Muscle layer of duodenum (tissue), 2 donors: ENCODE measurements around the gene SQSTM1.

Experiments
- H3K27ac ChIP-seq: one replicate; pipeline ENCODE4 v1.7.0; 2013; ENCODE audit warnings: mild to moderate bottlenecking, low read length
- H3K27me3 ChIP-seq: one replicate; pipeline ENCODE4 v1.7.0; 2013; ENCODE audit warnings: low read depth, mild to moderate bottlenecking, control low read depth, low read length
- H3K36me3 ChIP-seq, 2 donors: one replicate each; pipeline ENCODE4 v1.7.0; 2013; ENCODE audit warnings: low read length in 2 of 2, control low read depth in 1 of 2, mild to moderate bottlenecking in 1 of 2; ENCODE audit not compliant: insufficient read depth in 2 of 2, control insufficient read depth in 1 of 2
- H3K4me1 ChIP-seq, 2 donors: one replicate each; pipeline ENCODE4 v1.7.0; 2013; ENCODE audit warnings: low read length in 2 of 2, mild to moderate bottlenecking in 2 of 2, control low read depth in 1 of 2, moderate library complexity in 1 of 2; ENCODE audit not compliant: insufficient read depth in 2 of 2, control insufficient read depth in 1 of 2
- H3K4me3 ChIP-seq, 2 donors: one replicate each; pipeline ENCODE4 v1.7.0; 2013; ENCODE audit warnings: low read length in 2 of 2, low read depth in 1 of 2, mild to moderate bottlenecking in 1 of 2
- H3K9me3 ChIP-seq, 2 donors: one replicate each; pipeline ENCODE4 v1.7.0; 2013; ENCODE audit warnings: low read length in 2 of 2, control low read depth in 1 of 2, mild to moderate bottlenecking in 1 of 2; ENCODE audit not compliant: control insufficient read depth in 1 of 2
- donor health status: healthy.

SQSTM1 gene

GRCh38 chr5:179795049-179795862 is 25.4 kb upstream of the SQSTM1 start:
- no peaks in the 10 kb centered on the region for H3K27me3 ChIP-seq
- no peaks in the 10 kb centered on the region for H3K9me3 ChIP-seq
- H3K4me1 ChIP-seq: peaks cover 11 to 38% of the 10 kb centered on the region in 2 donors
- no peak overlapping the region for H3K27ac ChIP-seq
- peaks cover 15 to 28% of the 10 kb centered on the region in 2 donors for H3K36me3 ChIP-seq
- H3K4me3 ChIP-seq: peak overlapping the region; percentile 26 to 74

- H3K36me3 ChIP-seq: peaks cover 15 to 31% of the 10 kb centered on the region in 2 donors
- H3K4me1 ChIP-seq: peaks cover 11 to 38% of the 10 kb centered on the region in 2 donors
- H3K27me3 ChIP-seq: no peaks in the 10 kb centered on the region
- H3K9me3 ChIP-seq: no peaks in the 10 kb centered on the region
- peak overlapping the region; percentile 42 to 74 for H3K4me3 ChIP-seq
- H3K27ac ChIP-seq: peak overlapping the region; percentile 51
These were observed 24.6 kb upstream of the SQSTM1 start for GRCh38 chr5:179795863-179796833.

- Histone ChIP-seq H3K36me3 (peaks cover 15 to 34% of the 10 kb centered on the region in 2 donors), H3K27ac (peak overlapping the region; percentile 51), H3K27me3 (no peaks in the 10 kb centered on the region), H3K4me1 (peaks cover 11 to 39% of the 10 kb centered on the region in 2 donors), H3K4me3 (peak overlapping the region; percentile 42 to 74), H3K9me3 (no peaks in the 10 kb centered on the region)
These were observed 23.7 kb upstream of the SQSTM1 start for GRCh38 chr5:179796877-179797608.

GRCh38 chr5:179797741-179798140 is 23.0 kb upstream of the SQSTM1 start:
- H3K27ac ChIP-seq: no peak overlapping the region
- no peak overlapping the region for H3K4me3 ChIP-seq
- H3K27me3 ChIP-seq: no peaks in the 10 kb centered on the region
- no peaks in the 10 kb centered on the region for H3K9me3 ChIP-seq
- H3K36me3 ChIP-seq: peaks cover 15 to 34% of the 10 kb centered on the region in 2 donors
- H3K4me1 ChIP-seq: peaks cover 14 to 42% of the 10 kb centered on the region in 2 donors

- no peaks in the 10 kb centered on the region for H3K27me3 ChIP-seq
- H3K27ac ChIP-seq: no peak overlapping the region
- no peaks in the 10 kb centered on the region for H3K9me3 ChIP-seq
- H3K36me3 ChIP-seq: peaks cover 15 to 34% of the 10 kb centered on the region in 2 donors
- peaks cover 18 to 43% of the 10 kb centered on the region in 2 donors for H3K4me1 ChIP-seq
- H3K4me3 ChIP-seq: no peak overlapping the region
These were observed 22.4 kb upstream of the SQSTM1 start for GRCh38 chr5:179798144-179798770.

- no peak overlapping the region for H3K4me3 ChIP-seq
- no peaks in the 10 kb centered on the region for H3K9me3 ChIP-seq
- peaks cover 16 to 42% of the 10 kb centered on the region in 2 donors for H3K4me1 ChIP-seq
- H3K36me3 ChIP-seq: peaks cover 15 to 34% of the 10 kb centered on the region in 2 donors
- no peaks in the 10 kb centered on the region for H3K27me3 ChIP-seq
- no peak overlapping the region for H3K27ac ChIP-seq
These were observed 21.7 kb upstream of the SQSTM1 start for GRCh38 chr5:179798771-179799643.

GRCh38 chr5:179799644-179799973 is 21.1 kb upstream of the SQSTM1 start:
- peaks cover 16 to 42% of the 10 kb centered on the region in 2 donors for H3K4me1 ChIP-seq
- H3K27ac ChIP-seq: no peak overlapping the region
- no peaks in the 10 kb centered on the region for H3K9me3 ChIP-seq
- H3K4me3 ChIP-seq: no peak overlapping the region
- H3K36me3 ChIP-seq: peaks cover 15 to 34% of the 10 kb centered on the region in 2 donors
- no peaks in the 10 kb centered on the region for H3K27me3 ChIP-seq

- Histone ChIP-seq H3K36me3 (peaks cover 15 to 34% of the 10 kb centered on the region in 2 donors), H3K4me1 (peaks cover 22 to 42% of the 10 kb centered on the region in 2 donors)
These were observed 20.5 kb upstream of the SQSTM1 start for GRCh38 chr5:179800071-179800695.

GRCh38 chr5:179800696-179801201 is 20.0 kb upstream of the SQSTM1 start:
- Histone ChIP-seq H3K27ac (no peak overlapping the region), H3K36me3 (peaks cover 15 to 34% of the 10 kb centered on the region in 2 donors), H3K4me1 (peaks cover 23 to 40% of the 10 kb centered on the region in 2 donors), H3K4me3 (no peak overlapping the region), H3K27me3 (no peaks in the 10 kb centered on the region), H3K9me3 (no peaks in the 10 kb centered on the region)

More at GRCh38 chr5:179800071-179800695, 20.5 kb upstream of the SQSTM1 start:
- Histone ChIP-seq H3K9me3 (no peaks in the 10 kb centered on the region), H3K27ac (no peak overlapping the region), H3K27me3 (no peaks in the 10 kb centered on the region), H3K4me3 (no peak overlapping the region)
